Right lobe of liver (tissue), 4 donors: Measurements from ENCODE around the gene TBC1D5.

Experiments
- POLR2A ChIP-seq: fragments of 450-650 bp; IDR thresholded peaks from one replicate; pipeline ENCODE4 v1.6.1; 2017; ENCODE audit warnings: antibody characterized with exemption, mild to moderate bottlenecking
- TF ChIP-seq, protein P1 (sequence below), 4 donors: fragments of 200-600 bp in 3 of 4; fragments of 450-650 bp in 1 of 4; IDR thresholded peaks; one replicate each; pipeline versions ENCODE4 v1.5.1 to v1.8.0; 2016 to 2022; ENCODE audit warnings: antibody characterized with exemption in 4 of 4, mild to moderate bottlenecking in 2 of 4
- donor health status: DM: no; HTN: no; CAD: no.
- donor health status: DM: no; HTN: no; CAD: no.
- donor health status: DM: no; HTN: yes; CAD: no.

DNA sequence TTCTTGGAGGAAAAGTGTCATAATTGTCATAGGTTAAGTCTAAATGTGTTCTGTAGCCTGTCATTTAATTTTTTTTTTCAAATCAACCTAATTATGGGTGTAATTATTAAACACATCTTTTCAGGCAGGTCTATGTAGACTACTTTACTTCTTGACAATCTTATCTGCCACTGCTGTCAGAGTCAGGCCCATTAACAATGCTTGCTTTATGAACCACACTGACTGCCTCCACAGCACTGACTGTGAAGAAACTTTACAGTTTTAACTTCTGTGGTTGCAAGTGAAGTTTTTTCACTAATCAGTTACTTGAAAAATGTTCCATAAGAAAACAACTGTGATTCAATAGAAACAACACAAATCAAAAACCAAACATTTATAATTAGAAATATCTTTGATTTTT, 449.9 kb downstream of the TBC1D5 start:
- TF ChIP-seq, protein P1, sequence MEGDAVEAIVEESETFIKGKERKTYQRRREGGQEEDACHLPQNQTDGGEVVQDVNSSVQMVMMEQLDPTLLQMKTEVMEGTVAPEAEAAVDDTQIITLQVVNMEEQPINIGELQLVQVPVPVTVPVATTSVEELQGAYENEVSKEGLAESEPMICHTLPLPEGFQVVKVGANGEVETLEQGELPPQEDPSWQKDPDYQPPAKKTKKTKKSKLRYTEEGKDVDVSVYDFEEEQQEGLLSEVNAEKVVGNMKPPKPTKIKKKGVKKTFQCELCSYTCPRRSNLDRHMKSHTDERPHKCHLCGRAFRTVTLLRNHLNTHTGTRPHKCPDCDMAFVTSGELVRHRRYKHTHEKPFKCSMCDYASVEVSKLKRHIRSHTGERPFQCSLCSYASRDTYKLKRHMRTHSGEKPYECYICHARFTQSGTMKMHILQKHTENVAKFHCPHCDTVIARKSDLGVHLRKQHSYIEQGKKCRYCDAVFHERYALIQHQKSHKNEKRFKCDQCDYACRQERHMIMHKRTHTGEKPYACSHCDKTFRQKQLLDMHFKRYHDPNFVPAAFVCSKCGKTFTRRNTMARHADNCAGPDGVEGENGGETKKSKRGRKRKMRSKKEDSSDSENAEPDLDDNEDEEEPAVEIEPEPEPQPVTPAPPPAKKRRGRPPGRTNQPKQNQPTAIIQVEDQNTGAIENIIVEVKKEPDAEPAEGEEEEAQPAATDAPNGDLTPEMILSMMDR (IDR thresholded peaks at IDR 0.05), result no peak
- no peak for TF ChIP-seq POLR2A
